Loucy (cell line): ENCODE results near the gene DENND6B.

Source experiments
- EZH2phosphoT487 ChIP-seq: fragments of 200-600 bp; IDR thresholded peaks from 2 replicates; pipeline ENCODE4 v1.6.1; 2018; ENCODE audit warnings: antibody characterized with exemption, mild to moderate bottlenecking, moderate library complexity, borderline replicate concordance
- TF ChIP-seq, protein P1 (sequence below): fragments of 200-600 bp; sonication (generic); conservative IDR thresholded peaks from 2 replicates; pipeline ENCODE4 v1.5.1; 2014; ENCODE audit warnings: mild to moderate bottlenecking, antibody characterized with exemption, low read length

DNA sequence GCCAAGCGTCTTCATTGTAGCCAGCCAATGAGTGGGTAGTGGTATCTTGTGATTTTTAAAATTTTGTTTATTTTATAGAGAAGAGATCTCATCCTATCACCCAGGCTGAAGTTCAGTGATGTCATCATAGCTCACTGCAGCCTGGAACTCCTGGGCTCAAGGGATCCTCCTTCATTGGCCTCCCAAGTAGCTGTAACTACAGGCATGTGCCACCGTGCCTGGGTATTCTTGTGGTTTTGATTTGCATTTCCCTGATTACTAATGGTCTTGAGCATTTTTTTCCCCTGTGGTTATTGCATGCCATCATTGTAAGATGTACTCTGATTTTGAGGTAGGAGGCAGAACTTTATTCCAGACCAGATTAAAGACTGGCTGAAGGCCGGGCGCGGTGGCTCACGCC lies 2.4 kb upstream of the DENND6B start:
- TF ChIP-seq, protein P1, sequence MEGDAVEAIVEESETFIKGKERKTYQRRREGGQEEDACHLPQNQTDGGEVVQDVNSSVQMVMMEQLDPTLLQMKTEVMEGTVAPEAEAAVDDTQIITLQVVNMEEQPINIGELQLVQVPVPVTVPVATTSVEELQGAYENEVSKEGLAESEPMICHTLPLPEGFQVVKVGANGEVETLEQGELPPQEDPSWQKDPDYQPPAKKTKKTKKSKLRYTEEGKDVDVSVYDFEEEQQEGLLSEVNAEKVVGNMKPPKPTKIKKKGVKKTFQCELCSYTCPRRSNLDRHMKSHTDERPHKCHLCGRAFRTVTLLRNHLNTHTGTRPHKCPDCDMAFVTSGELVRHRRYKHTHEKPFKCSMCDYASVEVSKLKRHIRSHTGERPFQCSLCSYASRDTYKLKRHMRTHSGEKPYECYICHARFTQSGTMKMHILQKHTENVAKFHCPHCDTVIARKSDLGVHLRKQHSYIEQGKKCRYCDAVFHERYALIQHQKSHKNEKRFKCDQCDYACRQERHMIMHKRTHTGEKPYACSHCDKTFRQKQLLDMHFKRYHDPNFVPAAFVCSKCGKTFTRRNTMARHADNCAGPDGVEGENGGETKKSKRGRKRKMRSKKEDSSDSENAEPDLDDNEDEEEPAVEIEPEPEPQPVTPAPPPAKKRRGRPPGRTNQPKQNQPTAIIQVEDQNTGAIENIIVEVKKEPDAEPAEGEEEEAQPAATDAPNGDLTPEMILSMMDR = no peak
- no peak for TF ChIP-seq EZH2phosphoT487
